ENCODE measurements around the gene SAMD4A.
"Not testable (repeated sequence)": the region's sequence is repeated elsewhere in the genome, so short reads cannot be mapped to it uniquely, and the experiment has no call there.

The SAMD4A gene

DNA sequence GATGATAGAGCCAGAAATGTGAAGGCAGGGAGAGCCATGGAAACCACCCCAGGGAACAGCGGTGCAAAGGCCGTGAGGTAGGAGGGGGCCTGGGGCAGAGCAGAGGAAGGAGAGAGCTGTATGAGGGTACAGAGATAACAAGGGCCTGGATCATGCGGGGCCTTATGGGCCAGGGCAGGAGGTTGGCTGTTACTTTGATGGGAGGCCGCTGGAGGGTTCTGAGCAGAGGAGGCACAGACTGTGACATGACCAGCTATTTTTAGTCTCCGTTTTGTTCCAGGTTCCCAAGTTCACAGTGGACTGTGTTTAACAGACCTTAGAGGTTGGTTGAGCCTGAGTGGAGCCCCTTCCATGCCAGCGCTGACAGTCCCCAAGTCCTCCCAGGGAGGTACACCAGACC is 217.1 kb downstream of the SAMD4A start:
- no peak for DNase-seq (ENCODE audit: low read depth)

DNA sequence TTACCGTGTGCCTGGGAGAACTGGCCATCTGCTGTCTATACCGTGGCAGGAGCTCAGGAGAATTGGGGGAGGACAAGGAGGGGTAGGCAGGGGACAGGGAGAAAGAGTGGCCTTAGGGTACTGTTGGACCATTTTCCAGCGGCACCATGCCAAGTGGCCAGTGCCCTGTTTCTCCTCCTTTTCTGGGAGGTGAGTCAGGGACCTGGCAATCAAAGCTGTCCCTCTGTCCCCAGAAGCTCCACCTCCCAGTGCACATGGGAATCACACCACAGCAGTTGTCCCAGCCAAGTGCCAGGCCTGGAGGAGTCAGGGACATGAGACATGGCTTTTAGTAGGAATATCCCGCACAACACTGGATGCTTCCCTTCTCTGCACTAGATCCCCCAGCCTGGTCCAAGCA is 217.7 kb downstream of the SAMD4A start:
- DNase-seq (ENCODE audit: low read depth): no peak

DNA sequence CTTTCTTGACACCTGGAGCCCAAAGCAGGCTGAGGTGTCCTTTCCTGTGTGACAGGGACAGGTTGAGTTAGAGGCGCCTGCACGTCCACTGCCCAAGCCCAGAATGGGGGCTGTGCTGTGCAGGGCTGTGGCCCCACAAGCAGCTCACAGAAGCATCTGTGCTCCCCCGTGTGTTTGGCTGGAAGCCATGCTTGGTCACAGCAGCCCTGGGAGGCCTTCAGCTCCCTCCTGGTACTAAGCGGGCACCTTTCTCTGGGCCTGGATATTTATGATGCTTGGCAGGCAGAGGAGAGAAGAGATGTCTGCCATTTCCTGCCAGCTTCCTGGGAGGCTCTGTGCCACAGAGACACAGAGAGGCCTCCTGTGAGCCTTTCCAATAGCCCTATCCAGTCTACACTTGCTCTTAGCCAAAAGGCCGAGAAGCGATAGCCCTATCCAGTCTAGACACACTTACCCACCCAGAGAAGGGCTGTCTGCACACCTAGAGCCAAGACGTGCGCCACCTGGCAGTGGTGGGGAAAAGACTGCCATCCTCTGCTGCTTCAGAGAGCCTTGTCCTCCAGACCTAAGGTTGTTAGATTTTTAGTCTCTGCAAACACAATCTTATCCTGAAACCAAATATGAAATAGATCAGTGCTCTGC is 218.3 kb downstream of the SAMD4A start:
- no peak for DNase-seq (ENCODE audit: low read depth)

DNA sequence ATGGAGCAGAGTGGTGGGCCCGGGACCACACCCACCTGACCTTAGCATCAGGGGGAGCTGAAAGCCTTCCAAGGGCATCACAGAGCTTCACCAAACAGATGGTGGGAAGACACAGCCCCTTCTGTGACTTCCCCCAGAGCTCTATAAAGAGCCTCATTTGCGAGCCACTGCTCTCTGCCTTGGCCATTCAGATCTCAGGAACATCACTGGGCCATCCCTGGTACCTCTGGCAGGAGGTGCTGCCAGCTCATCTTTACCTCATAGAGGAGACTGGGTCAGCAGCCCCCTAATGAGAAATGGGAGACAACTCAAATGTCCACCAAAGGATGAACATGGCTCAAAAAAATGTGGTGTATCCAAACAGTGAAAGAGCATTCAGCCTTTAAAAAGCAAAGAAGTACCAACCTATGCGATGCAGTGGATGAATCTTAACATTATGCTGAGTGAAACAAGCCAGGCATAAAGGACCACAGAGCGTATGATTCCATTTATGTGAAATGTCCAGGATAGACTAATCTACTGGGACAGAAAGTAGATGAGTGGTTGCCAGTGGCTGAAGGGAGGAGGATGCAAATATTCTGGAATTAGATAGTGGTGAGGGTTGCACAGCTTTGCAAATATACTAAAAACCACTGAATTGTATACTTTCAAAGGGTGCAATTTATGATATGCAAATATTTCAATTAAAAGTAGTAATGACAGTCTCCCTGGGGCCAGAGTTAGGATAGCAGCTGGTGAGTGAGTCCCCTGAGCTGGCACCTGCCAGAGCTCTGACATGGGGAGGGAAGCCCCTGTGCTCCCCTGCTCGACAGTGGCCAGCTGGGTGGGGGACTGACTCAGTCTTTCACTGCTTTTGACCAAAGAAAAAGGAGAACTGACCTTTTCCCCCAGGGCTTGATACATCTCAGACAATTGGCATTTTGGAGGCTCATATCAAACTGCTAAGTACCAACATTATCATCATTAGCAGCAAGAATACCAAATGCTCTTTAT is 219.1 kb downstream of the SAMD4A start:
- no peak for DNase-seq (ENCODE audit: low read depth)

DNA sequence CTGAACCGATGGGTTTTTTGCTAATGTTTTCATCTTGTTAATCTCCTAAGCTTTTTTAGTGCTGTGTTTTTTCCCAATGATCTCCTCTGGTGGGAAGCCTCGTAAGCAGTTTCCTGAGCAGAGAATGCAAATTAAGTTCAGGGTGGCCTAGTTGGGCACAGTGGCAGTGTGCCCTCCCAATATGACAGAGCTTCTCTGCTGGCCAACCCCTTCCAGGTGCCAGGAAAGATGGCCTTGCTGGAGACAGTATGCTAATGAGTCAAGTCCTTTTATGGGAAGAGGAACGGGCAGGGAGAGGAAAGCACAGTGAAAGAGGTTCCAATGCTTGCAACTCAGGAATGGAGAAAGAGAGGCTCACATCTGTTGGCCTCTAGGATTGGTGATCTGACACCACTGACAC is 219.9 kb downstream of the SAMD4A start:
- DNase-seq (ENCODE audit: low read depth): no peak

DNA sequence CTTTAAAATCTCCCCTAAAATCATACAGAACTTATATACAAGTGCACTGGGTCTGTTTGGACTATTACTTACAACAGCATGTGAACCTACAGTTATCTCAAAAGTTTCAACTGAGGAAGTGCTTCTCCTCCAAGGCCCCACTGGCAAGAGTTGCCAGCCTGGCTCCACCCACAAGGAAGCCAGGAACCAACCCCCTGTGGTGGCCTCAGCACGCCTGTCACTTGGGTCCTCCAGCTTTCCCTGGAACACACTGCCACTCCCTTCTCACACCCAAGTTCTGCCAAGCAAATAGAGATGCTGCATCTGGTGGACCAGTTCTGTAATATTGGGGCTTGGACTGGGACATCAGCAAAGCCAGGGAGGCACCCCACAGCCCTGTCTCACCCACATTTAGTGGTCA is 220.3 kb downstream of the SAMD4A start:
- no peak for DNase-seq (ENCODE audit: low read depth)

DNA sequence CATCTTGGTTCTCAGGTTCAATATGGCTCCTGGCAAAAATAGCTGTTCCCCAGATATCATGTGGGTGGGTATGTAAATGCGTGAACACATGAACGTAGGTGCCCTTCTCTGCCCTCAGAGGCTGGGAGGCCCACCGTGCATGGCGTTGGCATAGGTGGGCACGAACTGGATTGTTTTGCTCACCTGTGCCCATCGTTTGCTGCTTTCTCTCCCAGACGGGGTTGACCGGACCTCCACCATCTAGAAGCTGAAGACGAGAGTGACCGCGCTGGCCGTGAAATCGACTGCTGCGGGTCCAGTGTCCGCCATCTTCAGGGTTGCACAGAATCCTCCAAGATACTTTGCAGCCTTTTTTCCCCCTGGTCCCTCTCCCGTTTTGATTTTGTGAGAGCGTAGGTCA is 221.8 kb downstream of the SAMD4A start:
- DNase-seq (ENCODE audit: low read depth): no peak

DNA sequence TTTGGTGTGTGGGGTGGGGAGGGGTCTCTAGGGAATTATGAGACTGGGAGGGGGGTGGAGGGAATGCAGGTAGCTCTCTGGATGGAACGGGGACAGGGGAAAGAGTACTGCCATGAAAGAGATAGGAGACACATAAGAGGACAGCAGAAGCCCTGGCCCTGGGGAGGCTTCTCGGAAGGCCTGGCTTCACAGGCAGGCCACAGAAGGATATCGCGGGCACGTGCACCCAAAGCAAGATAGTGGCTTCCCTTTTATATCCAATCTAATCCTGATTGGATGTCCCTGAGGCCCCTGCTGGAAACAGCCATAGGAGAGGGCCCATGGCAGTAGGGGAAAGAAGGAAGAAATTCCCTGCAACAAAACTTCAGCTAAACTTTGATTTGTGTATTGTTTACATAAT is 222.2 kb downstream of the SAMD4A start:
- no peak for DNase-seq (ENCODE audit: low read depth)

DNA sequence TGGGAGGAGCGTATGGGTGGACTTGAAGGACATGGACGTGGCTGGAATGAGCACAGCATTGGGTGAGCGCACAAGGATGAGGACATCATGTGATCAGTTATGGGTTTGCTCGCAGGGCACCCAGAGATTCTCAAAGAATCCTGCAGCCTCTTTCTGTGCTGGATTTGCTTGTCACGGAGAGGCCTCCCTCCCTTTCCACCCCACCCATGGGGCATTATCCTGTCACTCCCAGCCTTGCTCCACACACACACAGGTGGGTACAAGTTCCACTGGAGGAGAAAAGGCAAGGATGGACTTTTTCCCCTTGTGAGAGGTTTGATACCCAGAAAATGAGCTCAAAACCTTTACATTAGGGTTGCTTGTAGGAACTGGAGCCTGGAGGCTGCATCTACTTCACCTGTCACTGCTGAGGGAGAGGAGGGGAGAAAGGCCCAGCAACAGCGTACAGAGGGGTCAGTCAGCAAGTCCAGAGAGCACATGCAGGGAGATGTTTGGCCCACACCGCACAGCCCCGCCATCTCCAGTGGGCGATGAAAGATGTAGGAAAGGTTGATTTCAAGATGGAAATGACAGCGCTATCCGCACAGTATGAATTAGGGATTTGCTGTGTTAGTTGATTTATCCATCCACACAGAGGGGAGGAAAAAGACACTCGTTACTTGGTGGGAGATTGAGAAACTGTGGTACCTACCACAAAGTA is 223.0 kb downstream of the SAMD4A start:
- no peak for DNase-seq (ENCODE audit: low read depth)

DNA sequence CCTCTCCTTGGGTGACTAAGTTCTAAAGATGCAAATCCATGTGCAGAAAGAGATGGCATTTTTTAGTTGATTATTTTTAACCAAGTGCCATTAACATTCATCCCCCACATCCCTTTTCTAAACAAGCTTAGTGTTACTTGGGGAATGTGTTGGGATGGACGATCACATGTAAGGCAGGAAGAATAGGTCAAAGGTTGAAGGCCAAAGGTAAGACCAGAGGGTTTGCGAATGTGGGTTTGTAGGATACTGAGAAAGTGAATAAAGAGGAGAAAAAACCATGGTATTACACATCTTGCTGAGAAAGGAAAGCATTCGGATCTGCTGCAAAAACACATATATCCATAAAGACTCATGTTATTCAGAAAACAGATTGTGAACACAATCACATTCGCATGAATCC is 224.1 kb downstream of the SAMD4A start:
- no peak for DNase-seq (ENCODE audit: low read depth)

DNA sequence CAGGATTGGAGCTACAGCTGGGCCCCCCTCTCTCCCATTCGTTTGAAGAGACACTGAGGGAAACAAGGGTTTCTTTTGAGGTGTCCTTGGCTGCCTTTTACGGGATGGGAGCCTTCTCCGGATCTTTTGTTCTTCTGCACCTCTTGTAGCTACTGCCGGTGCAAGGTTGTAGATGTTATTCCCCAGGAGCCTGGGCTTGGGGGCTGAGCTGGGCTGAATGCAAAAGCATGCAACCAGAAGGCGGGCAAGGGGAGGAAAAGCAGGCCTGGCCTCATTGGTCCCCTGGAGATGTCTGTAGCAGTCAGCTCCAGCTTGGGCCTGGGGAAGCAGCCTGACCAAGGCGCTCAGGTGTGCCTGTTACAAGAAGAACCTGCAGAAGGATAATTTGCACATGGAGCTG is 225.4 kb downstream of the SAMD4A start:
- DNase-seq (ENCODE audit: low read depth): no peak

DNA sequence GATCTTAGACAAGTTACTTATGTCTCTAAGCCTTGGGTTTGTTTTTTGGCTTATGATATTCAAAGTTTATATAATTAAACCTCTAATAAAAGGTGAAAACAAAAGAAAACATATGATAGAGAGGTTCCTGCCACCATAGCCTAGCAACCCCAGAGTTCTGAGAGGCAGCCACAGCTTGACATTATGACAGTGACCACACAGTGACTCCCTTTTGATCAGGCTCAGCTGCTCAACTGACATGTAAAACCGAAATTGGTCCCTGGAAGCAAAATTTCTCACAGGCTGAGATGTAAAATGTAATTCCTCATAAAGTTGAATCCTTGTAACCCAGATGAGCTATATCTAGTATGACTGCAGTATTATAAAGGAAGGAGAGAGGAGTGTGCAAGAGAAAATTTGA is 227.2 kb downstream of the SAMD4A start:
- DNase-seq (ENCODE audit: low read depth): no peak

DNA sequence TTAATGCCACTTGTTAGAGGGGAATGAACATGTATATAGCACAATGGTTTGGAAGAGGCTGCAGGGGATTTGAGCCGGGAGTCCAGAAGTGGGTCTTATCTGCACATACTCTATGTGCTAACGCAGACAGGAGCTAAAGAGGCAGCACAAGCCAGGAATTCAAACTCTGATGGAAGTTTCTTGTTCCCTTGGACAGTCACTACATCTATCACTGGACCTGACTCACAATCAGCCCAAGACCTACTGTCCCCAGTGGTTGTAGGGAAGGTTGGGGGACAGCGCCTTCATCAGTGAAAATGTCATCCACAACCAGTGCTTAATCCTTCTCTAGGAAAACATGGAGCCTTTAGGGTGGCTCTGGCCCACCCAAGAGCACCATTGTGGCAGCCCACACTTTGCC is 227.9 kb downstream of the SAMD4A start:
- DNase-seq (ENCODE audit: low read depth): no peak

DNA sequence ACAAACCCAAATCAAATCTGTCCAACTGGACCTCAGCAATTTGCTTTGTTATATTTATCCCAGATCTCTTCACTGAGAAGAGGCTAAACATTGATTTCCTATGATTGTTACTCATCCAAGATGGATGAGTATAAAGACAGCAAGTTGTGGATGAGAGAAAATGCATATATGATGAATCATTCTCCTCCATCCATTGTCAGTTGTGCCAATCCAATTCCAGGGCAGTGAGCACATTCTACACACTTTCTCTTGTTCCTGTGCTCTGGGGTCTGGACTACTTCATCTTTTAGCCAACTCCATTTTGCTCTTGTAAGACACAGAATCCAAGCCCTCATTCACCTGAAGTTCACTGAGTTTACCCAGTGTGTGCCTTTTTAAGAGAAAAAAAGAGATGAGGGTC is 230.0 kb downstream of the SAMD4A start:
- DNase-seq (ENCODE audit: low read depth): no peak

DNA sequence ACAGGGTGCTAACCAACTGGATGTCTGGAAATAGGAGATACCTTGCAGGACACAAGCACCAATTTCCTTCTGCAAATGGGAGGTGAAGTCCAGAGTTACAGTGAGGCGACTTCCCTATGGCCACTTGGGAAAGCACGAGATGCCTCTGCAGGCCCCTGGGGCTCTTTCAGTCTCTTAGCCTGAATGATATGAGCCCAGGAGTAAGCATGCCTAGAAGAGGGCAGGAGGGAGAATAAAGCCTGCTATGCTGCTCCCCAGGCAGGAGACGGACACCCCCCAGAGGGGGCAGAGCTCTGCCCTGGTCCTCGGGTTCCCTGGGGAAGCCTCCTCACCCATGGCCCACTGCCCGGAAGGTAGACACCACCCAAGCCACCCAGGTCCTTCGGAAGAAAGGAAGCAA is 230.6 kb downstream of the SAMD4A start:
- DNase-seq (ENCODE audit: low read depth): no peak

DNA sequence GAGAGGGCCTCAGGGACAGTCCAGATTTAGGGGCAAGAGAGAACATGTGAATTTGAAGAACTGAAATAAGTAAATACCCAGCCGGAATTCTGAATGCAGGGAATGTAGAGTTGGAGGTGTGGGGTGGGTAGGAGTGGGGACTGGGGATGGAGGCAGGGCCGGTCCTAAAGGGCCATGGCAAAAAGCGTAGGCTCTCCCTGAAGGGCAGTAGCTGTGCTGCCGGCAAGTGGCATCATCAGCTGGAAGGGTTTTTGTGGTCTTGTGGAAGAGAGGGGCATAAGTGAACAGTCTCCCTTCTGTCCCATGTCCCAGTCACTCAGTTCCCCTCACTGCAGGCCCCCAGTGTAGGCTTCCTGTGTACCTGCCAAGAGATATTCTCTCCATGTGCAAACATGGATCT is 231.1 kb downstream of the SAMD4A start:
- no peak for DNase-seq (ENCODE audit: low read depth)

DNA sequence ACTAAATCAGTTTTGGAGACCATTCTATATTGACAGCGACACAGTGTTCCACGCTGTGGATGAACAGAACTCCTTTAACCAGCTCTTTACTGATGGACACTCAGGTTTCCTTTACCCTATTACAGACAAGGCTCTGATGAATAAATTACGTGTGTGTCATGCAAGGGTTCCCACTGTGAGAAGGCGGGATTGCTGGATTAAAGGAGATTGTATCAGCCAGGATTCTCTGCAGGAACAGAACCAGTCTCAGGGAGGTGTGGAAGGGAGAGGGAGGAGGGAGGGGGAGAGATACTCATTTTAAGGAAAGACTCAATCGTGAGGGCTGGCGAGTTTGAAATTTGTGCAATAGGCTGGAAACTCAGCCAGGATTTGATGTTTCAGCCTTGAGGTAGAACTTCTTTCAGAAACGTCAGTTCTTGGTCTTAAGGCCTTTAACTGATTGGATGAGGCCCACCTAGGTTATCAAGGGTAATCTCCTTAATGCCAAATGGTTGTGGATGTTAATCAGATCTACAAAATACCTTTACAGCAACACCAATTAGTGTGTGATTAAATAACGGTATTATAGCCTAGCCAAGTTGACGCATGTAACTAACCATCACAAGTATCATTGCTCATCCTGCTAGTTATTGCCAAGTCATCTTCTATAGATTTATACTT is 231.7 kb downstream of the SAMD4A start:
- no peak for DNase-seq (ENCODE audit: low read depth)

DNA sequence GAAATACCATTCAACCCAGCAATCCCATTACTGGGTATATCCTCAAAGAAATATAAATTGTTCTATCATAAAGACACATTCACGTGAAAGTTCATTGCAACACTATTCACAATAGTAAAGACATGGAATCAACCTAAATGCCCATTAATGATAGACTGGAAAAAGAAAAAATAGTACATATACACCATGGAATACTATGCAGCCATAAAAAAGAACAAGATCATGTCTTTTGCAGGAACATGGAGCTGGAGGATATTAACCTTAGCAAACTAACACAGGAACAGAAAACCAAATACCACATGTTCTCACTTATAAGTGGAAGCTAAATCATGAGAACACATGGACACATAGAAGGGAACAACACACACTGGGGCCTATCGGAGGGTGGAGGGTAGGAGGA is 234.6 kb downstream of the SAMD4A start:
- not testable (repeated sequence) for DNase-seq (ENCODE audit: low read depth)

DNA sequence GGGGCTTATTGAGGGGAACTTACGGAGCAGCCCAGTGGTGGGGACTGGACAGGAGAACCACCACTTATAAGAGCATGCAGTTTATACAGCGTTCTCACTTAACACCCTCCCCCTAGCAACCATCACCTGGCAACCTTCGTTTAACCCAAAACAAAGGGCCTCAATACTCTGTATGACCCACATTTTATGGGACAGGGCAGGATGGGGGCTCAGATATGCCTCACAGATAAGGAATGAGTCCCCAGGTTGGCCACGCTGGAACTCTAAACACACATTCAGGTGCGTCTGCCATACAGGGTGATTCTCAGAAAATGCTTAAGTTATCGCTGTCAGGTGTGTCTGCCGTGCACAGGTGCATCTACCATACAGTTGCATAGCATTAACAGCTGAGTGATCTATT is 236.5 kb downstream of the SAMD4A start:
- no peak for DNase-seq (ENCODE audit: low read depth)

DNA sequence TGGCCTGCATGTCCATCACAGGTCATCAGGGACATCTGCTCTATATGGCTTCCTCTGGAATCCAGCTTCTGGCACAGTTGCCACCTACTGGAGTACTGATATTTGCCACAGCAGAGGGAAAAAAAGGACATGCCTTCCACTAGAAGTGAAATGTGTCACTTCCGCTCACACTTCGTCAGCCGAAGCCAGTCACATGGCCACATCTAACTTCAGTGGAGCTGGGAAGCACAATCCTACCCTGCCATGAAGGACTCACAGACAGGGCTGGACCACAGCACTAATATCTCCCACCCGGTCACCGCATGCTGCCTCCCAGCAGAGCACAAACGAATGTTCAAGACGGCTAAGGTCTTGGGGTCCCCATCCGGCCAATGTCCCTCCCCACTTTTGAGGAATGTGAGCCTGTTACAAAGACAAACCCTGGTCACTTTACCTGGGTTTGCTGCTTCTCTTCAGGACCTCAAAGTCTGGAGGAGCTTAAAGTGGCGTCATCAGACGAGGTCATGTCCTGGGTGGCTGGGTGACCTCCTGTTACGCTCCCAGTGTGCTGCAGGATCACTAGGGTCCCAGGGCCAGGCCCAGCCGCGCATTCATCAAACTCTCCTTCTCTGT is 237.1 kb downstream of the SAMD4A start:
- DNase-seq (ENCODE audit: low read depth): no peak

DNA sequence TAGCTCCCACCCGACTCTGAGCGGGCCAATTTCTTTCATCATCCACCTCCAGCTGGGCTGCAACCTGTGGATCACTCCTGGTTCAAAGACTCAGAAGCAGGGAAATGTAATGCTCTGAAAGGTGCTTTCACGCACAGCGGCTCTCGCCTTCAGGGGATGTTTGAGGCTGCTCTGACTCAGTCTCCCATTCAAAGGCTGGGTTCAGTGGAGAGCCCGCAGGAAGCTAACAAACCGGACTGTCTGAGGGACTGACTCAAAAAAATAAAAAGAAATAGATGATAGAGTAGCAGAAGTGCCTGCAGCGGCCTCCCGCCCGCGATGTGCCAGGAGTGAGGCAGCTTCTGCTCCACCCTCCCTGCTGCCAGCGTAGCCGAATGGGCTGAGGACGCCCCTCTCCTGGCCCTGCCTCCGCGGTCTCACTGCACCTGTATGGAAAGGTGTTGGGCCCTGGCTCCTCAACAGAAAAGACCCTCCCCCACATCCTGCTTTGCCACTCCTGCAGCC is 237.7 kb downstream of the SAMD4A start:
- no peak for DNase-seq (ENCODE audit: low read depth)

DNA sequence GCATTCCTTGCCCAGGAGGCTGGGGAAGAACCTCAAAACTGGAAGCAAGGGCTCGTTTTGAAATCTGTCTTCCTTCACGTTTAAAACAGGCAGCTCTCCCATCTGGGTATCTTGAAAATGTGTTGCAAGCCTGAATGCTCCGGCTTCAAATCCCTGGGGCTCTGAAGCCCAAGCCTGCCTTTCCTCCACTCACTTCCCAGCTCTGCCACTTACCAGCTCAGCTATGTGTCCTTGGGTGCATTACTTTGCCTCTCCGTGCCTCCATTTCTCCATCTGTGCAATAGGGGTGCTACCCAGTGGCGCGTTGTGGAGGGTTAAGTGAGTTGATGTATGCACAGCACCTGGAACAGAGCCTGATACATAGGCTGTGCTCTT is 238.1 kb downstream of the SAMD4A start:
- no peak for DNase-seq (ENCODE audit: low read depth)

Data from stimulated activated CD8-positive, alpha-beta memory T cell treated with anti-CD3 and anti-CD28 coated beads, Interleukin-4, amount 100 ng/mL, for 24 hours (primary cell).